Measurements from ENCODE around the gene KRT82.
A peak's percentile ranks its signal among the peaks of the same experiment; 100 is the strongest.

DNA sequence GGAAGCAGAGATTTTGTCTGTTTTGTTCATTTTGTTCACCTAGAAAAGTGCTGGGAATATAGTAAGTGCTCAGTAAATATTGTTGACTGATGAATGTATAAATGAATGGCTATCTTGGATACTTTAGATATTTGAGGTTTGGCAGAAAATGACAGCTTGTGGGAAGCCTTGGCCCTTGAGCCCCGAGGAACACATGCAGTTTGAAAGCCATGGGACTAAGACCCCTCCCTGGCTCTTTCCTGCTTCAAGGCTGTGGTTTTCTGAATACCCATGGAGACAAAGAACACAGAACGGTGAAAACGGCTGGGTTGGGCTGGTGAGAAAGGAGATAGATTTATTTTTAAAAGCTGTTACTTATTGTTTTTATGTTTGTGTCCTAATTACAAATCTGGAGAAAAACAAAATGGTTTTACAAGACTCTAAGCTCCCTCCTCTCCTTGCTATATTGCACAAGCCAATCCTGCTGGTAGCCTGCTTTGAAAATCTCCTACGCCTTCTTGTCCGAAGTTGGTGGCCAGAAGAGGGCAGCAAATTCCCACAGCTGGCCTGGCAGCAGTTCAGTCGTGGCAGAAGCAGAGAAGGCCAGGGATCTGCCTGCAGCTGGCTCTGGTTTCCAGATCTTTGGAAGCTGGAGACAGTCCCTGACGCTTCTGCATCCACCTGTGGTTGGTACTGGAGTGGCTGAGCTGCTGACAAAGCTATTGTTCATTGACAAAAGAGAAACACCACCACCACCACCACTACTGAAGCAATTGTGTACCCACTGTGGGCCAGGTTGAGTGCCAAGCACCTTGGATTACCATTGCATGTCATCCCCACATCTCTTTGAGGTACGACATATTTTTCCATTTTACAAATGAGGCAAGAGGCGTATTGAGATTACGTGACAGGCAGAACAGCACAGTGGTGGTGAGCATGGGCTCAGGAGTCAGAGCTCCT lies 33.6 kb downstream of the KRT82 start:
- TF ChIP-seq RXRA (IDR thresholded peaks at IDR 0.05; ENCODE audit: insufficient read depth, low read depth, low read length) (no peak), TAF1 (IDR thresholded peaks at IDR 0.05; ENCODE audit: low read depth, low read length) (no peak), JUN (IDR thresholded peaks at IDR 0.05; ENCODE audit: low read depth, low read length) (no peak), EP300 (IDR thresholded peaks at IDR 0.05; ENCODE audit: borderline replicate concordance in 1 of 2, low read depth in 2 of 2, low read length in 2 of 2) (no peak), JUND (IDR thresholded peaks at IDR 0.05; ENCODE audit: low read length) (no peak), SP1 (IDR thresholded peaks at IDR 0.05; ENCODE audit: low read depth, low read length) (no peak), CHD2 (IDR thresholded peaks at IDR 0.05; ENCODE audit: low read length) (no peak), RNF2 (IDR thresholded peaks at IDR 0.05; ENCODE audit: borderline replicate concordance, low read depth, low read length, missing control alignments, poor library complexity, severe bottlenecking) (no peak), POLR2A (IDR thresholded peaks at IDR 0.05; ENCODE audit: control extremely low read depth in 1 of 2, low read depth in 2 of 2, low read length in 2 of 2) (no peak), CEBPB (IDR thresholded peaks at IDR 0.05; ENCODE audit: low read depth, low read length) (peak; percentile 75), EZH2 (IDR thresholded peaks at IDR 0.05; ENCODE audit: low read depth, low read length, severe bottlenecking) (no peak)
- TF ChIP-seq, protein P1, sequence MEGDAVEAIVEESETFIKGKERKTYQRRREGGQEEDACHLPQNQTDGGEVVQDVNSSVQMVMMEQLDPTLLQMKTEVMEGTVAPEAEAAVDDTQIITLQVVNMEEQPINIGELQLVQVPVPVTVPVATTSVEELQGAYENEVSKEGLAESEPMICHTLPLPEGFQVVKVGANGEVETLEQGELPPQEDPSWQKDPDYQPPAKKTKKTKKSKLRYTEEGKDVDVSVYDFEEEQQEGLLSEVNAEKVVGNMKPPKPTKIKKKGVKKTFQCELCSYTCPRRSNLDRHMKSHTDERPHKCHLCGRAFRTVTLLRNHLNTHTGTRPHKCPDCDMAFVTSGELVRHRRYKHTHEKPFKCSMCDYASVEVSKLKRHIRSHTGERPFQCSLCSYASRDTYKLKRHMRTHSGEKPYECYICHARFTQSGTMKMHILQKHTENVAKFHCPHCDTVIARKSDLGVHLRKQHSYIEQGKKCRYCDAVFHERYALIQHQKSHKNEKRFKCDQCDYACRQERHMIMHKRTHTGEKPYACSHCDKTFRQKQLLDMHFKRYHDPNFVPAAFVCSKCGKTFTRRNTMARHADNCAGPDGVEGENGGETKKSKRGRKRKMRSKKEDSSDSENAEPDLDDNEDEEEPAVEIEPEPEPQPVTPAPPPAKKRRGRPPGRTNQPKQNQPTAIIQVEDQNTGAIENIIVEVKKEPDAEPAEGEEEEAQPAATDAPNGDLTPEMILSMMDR (IDR thresholded peaks at IDR 0.05; ENCODE audit: control extremely low read depth in 1 of 3, insufficient read depth in 1 of 3, low read depth in 1 of 3, low read length in 3 of 3): peak; percentile 79 to 96 (median 94)
- TF ChIP-seq, protein P2, sequence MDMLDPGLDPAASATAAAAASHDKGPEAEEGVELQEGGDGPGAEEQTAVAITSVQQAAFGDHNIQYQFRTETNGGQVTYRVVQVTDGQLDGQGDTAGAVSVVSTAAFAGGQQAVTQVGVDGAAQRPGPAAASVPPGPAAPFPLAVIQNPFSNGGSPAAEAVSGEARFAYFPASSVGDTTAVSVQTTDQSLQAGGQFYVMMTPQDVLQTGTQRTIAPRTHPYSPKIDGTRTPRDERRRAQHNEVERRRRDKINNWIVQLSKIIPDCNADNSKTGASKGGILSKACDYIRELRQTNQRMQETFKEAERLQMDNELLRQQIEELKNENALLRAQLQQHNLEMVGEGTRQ (IDR thresholded peaks at IDR 0.05; ENCODE audit: low read length): no peak
